HEK293 (cell line): ENCODE measurements around the gene PTPN4.

Experiments used
- CTCF ChIA-PET: fragments of 350-600 bp; formaldehyde crosslinking; extraction: SDS; loops from one replicate; lab custom pipeline; 2021; ENCODE audit warnings: antibody characterized with exemption; lab: Yijun Ruan, JAX
- POLR2A ChIA-PET: fragments of 300-600 bp; formaldehyde crosslinking; extraction: SDS; loops from one replicate; lab custom pipeline; 2020; ENCODE audit warnings: antibody characterized with exemption, inconsistent platforms; lab: Yijun Ruan, JAX
- H3K27ac ChIP-seq: fragments of 200-500 bp; sonication (Bioruptor generic); 2 replicates; pipeline ENCODE4 v1.5.1; 2014; ENCODE audit warnings: low read depth, low read length, control low read depth, inconsistent platforms; ENCODE audit errors: extremely low read depth
- H3K36me3 ChIP-seq, 2 experiments: fragments of 200-500 bp in 1 of 2; sonication (Bioruptor generic) in 1 of 2; 1 replicate in 1 of 2; 2 replicates in 1 of 2; pipeline ENCODE4 v1.5.1; 2014 to 2017; ENCODE audit warnings: inconsistent platforms in 2 of 2, low read length in 2 of 2; ENCODE audit not compliant: control insufficient read depth in 2 of 2, insufficient read depth in 1 of 2
- H3K4me1 ChIP-seq: fragments of 200-500 bp; sonication (Bioruptor generic); 2 replicates; pipeline ENCODE4 v1.5.1; 2014; ENCODE audit warnings: mild to moderate bottlenecking, low read length, inconsistent platforms; ENCODE audit not compliant: control insufficient read depth, insufficient read depth
- H3K4me3 ChIP-seq: 2 replicates; pipeline ENCODE4 v1.5.1; 2011; ENCODE audit warnings: low read depth, mild to moderate bottlenecking, control low read depth, low read length, moderate library complexity
- H3K9me3 ChIP-seq: fragments of 200-500 bp; sonication (Bioruptor generic); 2 replicates; pipeline ENCODE4 v1.5.1; 2014; ENCODE audit warnings: low read depth, low read length, inconsistent platforms; ENCODE audit not compliant: control insufficient read depth, insufficient read depth
- AEBP2 ChIP-seq: fragments of 450-650 bp; formaldehyde crosslinking; IDR thresholded peaks from 2 replicates; pipeline ENCODE4 v1.5.1; 2016; ENCODE audit warnings: missing biosample characterization, missing genetic modification characterization, borderline replicate concordance
- BCL11B ChIP-seq: fragments of 450-650 bp; formaldehyde crosslinking; IDR thresholded peaks from 2 replicates; pipeline ENCODE4 v1.5.1; 2016; ENCODE audit warnings: low read depth, missing biosample characterization, missing genetic modification characterization
- PRDM10 ChIP-seq: fragments of 450-650 bp; formaldehyde crosslinking; IDR thresholded peaks from 2 replicates; pipeline ENCODE4 v1.5.1; 2016; ENCODE audit warnings: missing biosample characterization, missing genetic modification characterization
- REPIN1 ChIP-seq: fragments of 450-650 bp; formaldehyde crosslinking; IDR thresholded peaks from 2 replicates; pipeline ENCODE4 v1.5.1; 2017; ENCODE audit warnings: missing biosample characterization, missing genetic modification characterization, low read depth
- REST ChIP-seq: fragments of 450-650 bp; formaldehyde crosslinking; IDR thresholded peaks from 2 replicates; pipeline ENCODE4 v1.5.1; 2016; ENCODE audit warnings: missing biosample characterization, missing genetic modification characterization
- ZNF112 ChIP-seq: fragments of 450-650 bp; formaldehyde crosslinking; IDR thresholded peaks from 2 replicates; pipeline ENCODE4 v1.5.0; 2017; ENCODE audit warnings: missing biosample characterization, missing genetic modification characterization
- ZNF174 ChIP-seq: fragments of 450-650 bp; formaldehyde crosslinking; IDR thresholded peaks from 2 replicates; pipeline ENCODE4 v1.5.0; 2017; ENCODE audit warnings: missing biosample characterization, mild to moderate bottlenecking, missing genetic modification characterization
- ZNF18 ChIP-seq: fragments of 450-650 bp; formaldehyde crosslinking; IDR thresholded peaks from 2 replicates; pipeline ENCODE4 v1.5.1; 2016; ENCODE audit warnings: missing biosample characterization, missing genetic modification characterization
- ZNF26 ChIP-seq: fragments of 450-650 bp; formaldehyde crosslinking; IDR thresholded peaks from 2 replicates; pipeline ENCODE4 v1.5.1; 2016; ENCODE audit warnings: missing biosample characterization, missing genetic modification characterization
- ZNF341 ChIP-seq: fragments of 450-650 bp; formaldehyde crosslinking; IDR thresholded peaks from 2 replicates; pipeline ENCODE4; 2016; ENCODE audit warnings: low read depth, missing biosample characterization, missing genetic modification characterization
- ZNF394 ChIP-seq: fragments of 450-650 bp; formaldehyde crosslinking; IDR thresholded peaks from 2 replicates; pipeline ENCODE4 v1.5.1; 2016; ENCODE audit warnings: missing biosample characterization, missing genetic modification characterization, mild to moderate bottlenecking, moderate library complexity, borderline replicate concordance
- ZNF530 ChIP-seq: fragments of 450-650 bp; formaldehyde crosslinking; IDR thresholded peaks from 2 replicates; pipeline ENCODE4 v1.5.1; 2016; ENCODE audit warnings: low read depth, missing biosample characterization, missing genetic modification characterization
- ZNF654 ChIP-seq: fragments of 450-650 bp; formaldehyde crosslinking; IDR thresholded peaks from 2 replicates; pipeline ENCODE4 v1.5.1; 2016; ENCODE audit warnings: low read depth, missing biosample characterization, missing genetic modification characterization
- ZNF701 ChIP-seq: fragments of 450-650 bp; formaldehyde crosslinking; IDR thresholded peaks from 2 replicates; pipeline ENCODE4 v1.5.1; 2016; ENCODE audit warnings: missing biosample characterization, missing genetic modification characterization

The PTPN4 gene

GRCh38 chr2:119745566-119745965 lies 14.2 kb upstream of the PTPN4 start (continued):
- TF ChIP-seq ZNF18 (tag by site-specific recombination) (no peak), ZNF112 (tag by site-specific recombination) (no peak), REPIN1 (tag by site-specific recombination) (no peak), ZNF530 (tag by site-specific recombination) (no peak)

- Histone ChIP-seq H3K4me1 (no peaks in the 10 kb centered on the region), H3K9me3 (no peaks in the 10 kb centered on the region), H3K27ac (no peak overlapping the region), H3K4me3 (no peak overlapping the region), H3K36me3 (no peaks in the 10 kb centered on the region)
- no peak for TF ChIP-seq BCL11B (tag by site-specific recombination)
- POLR2A ChIA-PET, result interaction anchor here (0.5 kb wide), 1 partner anchor 251 kb away, joined by 4 read pairs; no protein-coding TSS in a partner anchor
- CTCF ChIA-PET, result interaction anchor here (0.5 to 1.0 kb wide), 5 partner anchors 8 to 1324 kb away, joined by 3 to 7 read pairs (median 3); no protein-coding TSS in a partner anchor
Observed at GRCh38 chr2:119746836-119747686, 12.7 kb upstream of the PTPN4 start.

GRCh38 chr2:119748135-119748534 lies 11.6 kb upstream of the PTPN4 start:
- TF ChIP-seq ZNF26 (no peak), ZNF341 (tag by site-specific recombination) (no peak), ZNF174 (no peak), ZNF394 (no peak), ZNF701 (no peak), PRDM10 (tag by site-specific recombination) (no peak), REST (tag by site-specific recombination) (no peak), AEBP2 (tag by site-specific recombination) (no peak), ZNF654 (tag by site-specific recombination) (no peak)
- H3K9me3 ChIP-seq, result no peaks in the 10 kb centered on the region
- H3K4me3 ChIP-seq, result no peak overlapping the region
- no peaks in the 10 kb centered on the region for H3K4me1 ChIP-seq
- POLR2A ChIA-PET, result interaction anchor here (0.7 kb wide), 1 partner anchor 12 kb away, joined by 3 read pairs; the partner anchor contains the start of gene PTPN4
- CTCF ChIA-PET, result interaction anchor here (0.7 to 1.8 kb wide), 2 partner anchors 9 to 427 kb away, joined by 3 to 5 read pairs; no protein-coding TSS in a partner anchor
- H3K27ac ChIP-seq, result no peak overlapping the region
- H3K36me3 ChIP-seq, result no peaks in the 10 kb centered on the region
